HCT116 (cell line): Measurements from ENCODE around the gene APLP1. TPM values are rescaled to one million over a fixed set of nuclear protein-coding genes. Genes with fewer than 3 reads are reported as not detected.

ENCODE experiments used
- ATAC-seq: fragments of 200-7000 bp; cut with Tn5 transposase; 2 replicates; pipeline ENCODE4 v1.9.1; 2020; ENCODE audit warnings: mild to moderate bottlenecking, moderate library complexity
- BruUV-seq: library from RNA; stranded (reverse); fragments of 400-500 nt; replicated peaks from 2 replicates; lab custom pipeline; 2021; lab: Mats Ljungman, UMichigan
- CTCF ChIA-PET: fragments of 300-600 bp; sonication (Branson Sonifier 250); formaldehyde crosslinking; loops from one replicate; lab custom pipeline; 2021; ENCODE audit warnings: antibody characterized with exemption; lab: Charles Lee
- POLR2A ChIA-PET: fragments of 300-600, 350-600 bp; sonication (Branson Sonifier 250); formaldehyde crosslinking; loops from one replicate; lab custom pipeline; 2021; ENCODE audit warnings: antibody characterized with exemption; lab: Charles Lee
- RAD21 ChIA-PET, 2 experiments: fragments of 300-600 bp; sonication (Branson Sonifier 250); formaldehyde crosslinking; loops; one replicate each; lab custom pipeline; 2023; ENCODE audit warnings: low total read pairs in 2 of 2; ENCODE audit not compliant: uncharacterized antibody in 2 of 2, unreplicated experiment in 2 of 2, low non-redundant PET in 1 of 2; lab: Charles Lee
- DNase-seq: peaks from one replicate; pipeline ENCODE4 v3.0.0-alpha.2; 2010; ENCODE audit warnings: low read depth, low spot score
- H2AFZ ChIP-seq: fragments of 200-600 bp; shearing (Covaris generic), sonication (generic); 2 replicates; pipeline ENCODE4 v1.6.1; 2017; ENCODE audit warnings: low read depth, mixed run types, mixed read lengths, antibody characterized with exemption, low read length; ENCODE audit not compliant: poor library complexity, severe bottlenecking
- H3K27ac ChIP-seq: 2 replicates; pipeline ENCODE4 v1.5.1; 2012; ENCODE audit warnings: low read depth, low read length
- H3K27me3 ChIP-seq: fragments of 200-600 bp; sonication (generic); 2 replicates; pipeline ENCODE4 v1.6.1; 2016; ENCODE audit warnings: mixed run types, low read length, mixed read lengths; ENCODE audit not compliant: insufficient read depth
- H3K36me3 ChIP-seq, 2 experiments: fragments of 200-500 bp in 1 of 2; fragments of 200-600 bp in 1 of 2; sonication (Bioruptor generic) in 1 of 2; sonication (generic) in 1 of 2; 2 replicates each; pipeline versions ENCODE4 v1.5.1 to v1.6.1; 2014 to 2016; ENCODE audit warnings: low read length in 2 of 2, inconsistent platforms in 1 of 2, mixed read lengths in 1 of 2, mixed run types in 1 of 2; ENCODE audit not compliant: insufficient read depth in 2 of 2, control insufficient read depth in 1 of 2
- H3K4me1 ChIP-seq, 2 experiments: fragments of 200-600 bp in 1 of 2; sonication (generic) in 1 of 2; 2 replicates each; pipeline versions ENCODE4 v1.5.1 to v1.6.1; 2012 to 2017; ENCODE audit warnings: low read length in 2 of 2, inconsistent platforms in 1 of 2, mild to moderate bottlenecking in 1 of 2, mixed read lengths in 1 of 2, mixed run types in 1 of 2, moderate library complexity in 1 of 2; ENCODE audit not compliant: insufficient read depth in 2 of 2, control insufficient read depth in 1 of 2
- H3K4me2 ChIP-seq: fragments of 200-600 bp; sonication (generic); 2 replicates; pipeline ENCODE4 v1.6.1; 2017; ENCODE audit warnings: mixed run types, low read length, mixed read lengths
- H3K4me3 ChIP-seq, 2 experiments: fragments of 200-600 bp in 1 of 2; sonication (generic) in 1 of 2; replicated peaks in 1 of 2; 2 replicates each; pipeline ENCODE4 v1.5.1; 2011 to 2016; ENCODE audit warnings: low read length in 2 of 2, control low read depth in 1 of 2, low read depth in 1 of 2, mild to moderate bottlenecking in 1 of 2, mixed read lengths in 1 of 2, mixed run types in 1 of 2
- H3K79me2 ChIP-seq: fragments of 200-600 bp; sonication (generic); 2 replicates; pipeline ENCODE4 v1.6.1; 2017; ENCODE audit warnings: mild to moderate bottlenecking, mixed run types, low read length, moderate library complexity, mixed read lengths; ENCODE audit not compliant: insufficient read depth
- H3K9ac ChIP-seq: fragments of 200-600 bp; sonication (generic); 2 replicates; pipeline ENCODE4 v1.6.1; 2016; ENCODE audit warnings: low read length, mixed read lengths
- H3K9me2 ChIP-seq: fragments of 200-600 bp; sonication (generic), shearing (Covaris generic); 2 replicates; pipeline ENCODE4 v1.6.1; 2017; ENCODE audit warnings: mixed run types, mild to moderate bottlenecking, moderate library complexity; ENCODE audit not compliant: insufficient read depth
- H3K9me3 ChIP-seq, 2 experiments: fragments of 200-500 bp in 1 of 2; fragments of 200-600 bp in 1 of 2; sonication (Bioruptor generic) in 1 of 2; sonication (generic) in 1 of 2; 2 replicates each; pipeline ENCODE4 v1.6.1; 2014 to 2017; ENCODE audit warnings: low read length in 2 of 2, mixed read lengths in 2 of 2, inconsistent platforms in 1 of 2, low read depth in 1 of 2, mild to moderate bottlenecking in 1 of 2, mixed run types in 1 of 2, moderate library complexity in 1 of 2; ENCODE audit not compliant: control insufficient read depth in 1 of 2, insufficient read depth in 1 of 2
- H4K20me1 ChIP-seq: fragments of 200-600 bp; sonication (generic), shearing (Covaris generic); 2 replicates; pipeline ENCODE4 v1.6.1; 2017; ENCODE audit warnings: mixed run types, mild to moderate bottlenecking, moderate library complexity; ENCODE audit not compliant: insufficient read depth
- ATF3 ChIP-seq: IDR thresholded peaks from 2 replicates; pipeline ENCODE4 v1.6.1; 2012
- CEBPB ChIP-seq: IDR thresholded peaks from 2 replicates; pipeline ENCODE4 v1.6.1; 2012; ENCODE audit warnings: low read depth
- CTCF ChIP-seq, 3 experiments: fragments of 200-600 bp in 1 of 3; sonication (generic) in 1 of 3; IDR thresholded peaks in 2 of 3; conservative IDR thresholded peaks in 1 of 3; 2 replicates each; pipeline ENCODE4 v1.5.1; 2012 to 2017; ENCODE audit warnings: low read depth in 2 of 3, low read length in 2 of 3, antibody characterized with exemption in 1 of 3, borderline replicate concordance in 1 of 3, control low read depth in 1 of 3, mild to moderate bottlenecking in 1 of 3, mixed read lengths in 1 of 3, mixed run types in 1 of 3, moderate library complexity in 1 of 3; ENCODE audit not compliant: insufficient read depth in 1 of 3
- EGR1 ChIP-seq: IDR thresholded peaks from 2 replicates; pipeline ENCODE4 v1.6.1; 2012; ENCODE audit warnings: low read depth
- EZH2 ChIP-seq: fragments of 200-600 bp; sonication (generic); IDR thresholded peaks from 2 replicates; pipeline ENCODE4 v1.6.1; 2017; ENCODE audit warnings: antibody characterized with exemption, mixed run types
- EZH2phosphoT487 ChIP-seq: fragments of 200-600 bp; IDR thresholded peaks from 2 replicates; pipeline ENCODE4 v1.6.1; 2018; ENCODE audit warnings: antibody characterized with exemption, borderline replicate concordance
- FOSL1 ChIP-seq: IDR thresholded peaks from 2 replicates; pipeline ENCODE4 v1.6.1; 2012; ENCODE audit warnings: low read depth
- JUND ChIP-seq: IDR thresholded peaks from 2 replicates; pipeline ENCODE4 v1.6.1; 2012
- MAX ChIP-seq: IDR thresholded peaks from 2 replicates; pipeline ENCODE4 v1.6.1; 2012
- POLR2A ChIP-seq: IDR thresholded peaks from 2 replicates; pipeline ENCODE4 v1.7.0; 2011; ENCODE audit warnings: borderline replicate concordance; ENCODE audit not compliant: insufficient read depth, insufficient read length; ENCODE audit errors: extremely low read depth
- RAD21 ChIP-seq: IDR thresholded peaks from 2 replicates; pipeline ENCODE4 v1.6.1; 2012; ENCODE audit warnings: low read depth, mild to moderate bottlenecking
- REST ChIP-seq: IDR thresholded peaks from 2 replicates; pipeline ENCODE4 v1.6.1; 2012; ENCODE audit warnings: low read depth
- SIN3A ChIP-seq: IDR thresholded peaks from 2 replicates; pipeline ENCODE4 v1.6.1; 2012; ENCODE audit warnings: low read depth
- SP1 ChIP-seq: IDR thresholded peaks from 2 replicates; pipeline ENCODE4 v1.6.1; 2012; ENCODE audit warnings: low read depth
- SRF ChIP-seq: IDR thresholded peaks from 2 replicates; pipeline ENCODE4 v1.6.1; 2012; ENCODE audit warnings: low read depth
- TCF7L2 ChIP-seq: IDR thresholded peaks from 2 replicates; pipeline ENCODE4 v1.7.0; 2011; ENCODE audit warnings: borderline replicate concordance, inconsistent platforms; ENCODE audit not compliant: insufficient read depth, insufficient read length; ENCODE audit errors: extremely low read depth
- YY1 ChIP-seq: IDR thresholded peaks from 2 replicates; pipeline ENCODE4 v1.6.1; 2011; ENCODE audit warnings: low read length, low read depth, moderate library complexity, mild to moderate bottlenecking; ENCODE audit not compliant: insufficient replicate concordance; ENCODE audit errors: extremely low read depth
- ZBTB33 ChIP-seq: IDR thresholded peaks from 2 replicates; pipeline ENCODE4 v1.6.1; 2011; ENCODE audit warnings: mild to moderate bottlenecking, low read length, moderate library complexity; ENCODE audit not compliant: insufficient replicate concordance; ENCODE audit errors: extremely low read depth
- ZFX ChIP-seq: fragments of 450-650 bp; IDR thresholded peaks from 2 replicates; pipeline ENCODE4 v1.6.1; 2017
- ZNF274 ChIP-seq: fragments of 200-500 bp; sonication (Bioruptor generic); IDR thresholded peaks from 2 replicates; pipeline ENCODE4 v1.6.1; 2014; ENCODE audit warnings: mild to moderate bottlenecking, low read depth, low read length, inconsistent platforms
- intact Hi-C: fragments of 100-400 bp; cut with micrococcal nuclease; formaldehyde crosslinking; loops from 2 replicates; pipeline ENCODE4 v1.10.0; 2022
- total RNA-seq: library from RNA; stranded (reverse); gene quantifications from one replicate; pipeline ENCODE4 v1.2.1, GENCODE V29; 2021; ENCODE audit not compliant: unreplicated experiment

Gene APLP1
- total RNA-seq, 1 experiment from 2014 or later: 41.2 TPM

- TF ChIP-seq CTCF (IDR thresholded peaks at IDR 0.05 in 2 of 3, conservative IDR thresholded peaks at IDR 0.05 in 1 of 3; ENCODE audit: borderline replicate concordance in 1 of 3, insufficient read depth in 1 of 3, low read depth in 2 of 3, low read length in 2 of 3) (no peak), EZH2phosphoT487 (no peak), POLR2A (no peak), SP1 (no peak), ZBTB33 (no peak), EGR1 (no peak), ATF3 (no peak), RAD21 (no peak), FOSL1 (no peak), SIN3A (no peak), JUND (no peak), EZH2 (no peak), ZFX (no peak), MAX (no peak), YY1 (no peak), TCF7L2 (no peak), CEBPB (no peak), SRF (no peak), REST (no peak), ZNF274 (no peak)
- H3K4me1 ChIP-seq: peaks cover 2 to 15% of the 10 kb centered on the region in 2 experiments; a peak in 3 of 4 replicates
- intact Hi-C loops: no loop called here
- no peak overlapping the region for H3K4me3 ChIP-seq
- ChIA-PET POLR2A (interaction anchor here (0.9 kb wide), 1 partner anchor 10 kb away, joined by 3 read pairs; no protein-coding TSS in a partner anchor), CTCF (no interaction called here), RAD21 (no interaction called here)
- no peaks in the 10 kb centered on the region for H3K9me3 ChIP-seq
- H3K79me2 ChIP-seq: no peaks in the 10 kb centered on the region
- H3K4me2 ChIP-seq: no peak overlapping the region
- H3K9ac ChIP-seq: no peak overlapping the region
- no peak overlapping the region for H3K27ac ChIP-seq
- ATAC-seq: no peak
- no peak overlapping the region for H2AFZ ChIP-seq
- BruUV-seq: no TSS peak
- DNase-seq: no peak
- H4K20me1 ChIP-seq: no peaks in the 10 kb centered on the region
- H3K9me2 ChIP-seq: no peaks in the 10 kb centered on the region
- no peaks in the 10 kb centered on the region for H3K36me3 ChIP-seq
- no peaks in the 10 kb centered on the region for H3K27me3 ChIP-seq
Observed at GRCh38 chr19:35859414-35859813, 9.0 kb upstream of the APLP1 start.
